PC-3 (cell line): ENCODE data around the gene OPRL1. TPM values are rescaled to one million over a fixed set of nuclear protein-coding genes. Genes with fewer than 3 reads are reported as not detected.

Experiments
- ATAC-seq: fragments of 200-7000 bp; cut with Tn5 transposase; 2 replicates; pipeline ENCODE4 v1.9.1; 2020; ENCODE audit warnings: mild to moderate bottlenecking, moderate library complexity
- BruUV-seq: library from RNA; stranded (reverse); fragments of 400-500 nt; replicated peaks from 2 replicates; lab custom pipeline; 2021; lab: Mats Ljungman, UMichigan
- CTCF ChIA-PET: fragments of 300-600 bp; sonication (Branson Sonifier 250); formaldehyde crosslinking; loops from one replicate; lab custom pipeline; 2022; ENCODE audit warnings: antibody characterized with exemption; lab: Charles Lee
- POLR2A ChIA-PET: fragments of 300-600 bp; sonication (Branson Sonifier 250); formaldehyde crosslinking; loops from one replicate; lab custom pipeline; 2022; ENCODE audit warnings: antibody characterized with exemption; ENCODE audit not compliant: unreplicated experiment; lab: Charles Lee
- DNase-seq: peaks from one replicate; pipeline ENCODE4 v3.0.0-alpha.2; 2015
- H2AFZ ChIP-seq: fragments of 300-600 bp; sonication (generic); 2 replicates; pipeline ENCODE4 v1.6.0; 2016; ENCODE audit warnings: antibody characterized with exemption, low read length
- H3F3A ChIP-seq: fragments of 300-600 bp; sonication (generic); one replicate; pipeline ENCODE4 v1.6.0; 2017; ENCODE audit warnings: antibody characterized with exemption, low read length, control low read depth, mild to moderate bottlenecking; ENCODE audit not compliant: unreplicated experiment
- H3K27ac ChIP-seq: fragments of 300-600 bp; sonication (generic); 2 replicates; pipeline ENCODE4 v1.5.1; 2016; ENCODE audit warnings: mild to moderate bottlenecking, low read length
- H3K27me3 ChIP-seq: fragments of 300-600 bp; sonication (generic); 2 replicates; pipeline ENCODE4 v1.6.1; 2016; ENCODE audit warnings: low read length, mixed read lengths
- H3K36me3 ChIP-seq: fragments of 300-600 bp; sonication (generic); 2 replicates; pipeline ENCODE4 v1.6.1; 2016; ENCODE audit warnings: low read depth, mixed run types, low read length, mixed read lengths
- H3K4me1 ChIP-seq: fragments of 300-600 bp; sonication (generic); 2 replicates; pipeline ENCODE4 v1.5.1; 2016; ENCODE audit warnings: low read length; ENCODE audit not compliant: insufficient read depth
- H3K4me2 ChIP-seq: fragments of 300-600 bp; sonication (generic); 2 replicates; pipeline ENCODE4 v1.6.0; 2016; ENCODE audit warnings: low read length
- H3K4me3 ChIP-seq: fragments of 300-600 bp; sonication (generic); 2 replicates; pipeline ENCODE4 v1.5.1; 2016; ENCODE audit warnings: mild to moderate bottlenecking, low read length, mixed read lengths
- H3K79me2 ChIP-seq: fragments of 300-600 bp; sonication (generic); 2 replicates; pipeline ENCODE4 v1.6.1; 2017; ENCODE audit warnings: low read length, mixed read lengths
- H3K9ac ChIP-seq: fragments of 300-600 bp; sonication (generic); 2 replicates; pipeline ENCODE4 v1.6.0; 2016; ENCODE audit warnings: mild to moderate bottlenecking, low read length
- H3K9me2 ChIP-seq: fragments of 300-600 bp; sonication (generic); replicated peaks from 2 replicates; pipeline ENCODE4 v1.6.1; 2016; ENCODE audit warnings: mixed run types, low read length, mixed read lengths
- H3K9me3 ChIP-seq: fragments of 300-600 bp; sonication (generic); 2 replicates; pipeline ENCODE4 v1.6.1; 2016; ENCODE audit warnings: low read length, mixed read lengths
- H4K20me1 ChIP-seq: fragments of 300-600 bp; sonication (generic); 2 replicates; pipeline ENCODE4 v1.6.1; 2016; ENCODE audit warnings: low read length, mixed read lengths
- EZH2 ChIP-seq: fragments of 300-600 bp; sonication (generic); IDR thresholded peaks from one replicate; pipeline ENCODE4 v1.6.1; 2017; ENCODE audit warnings: antibody characterized with exemption, mild to moderate bottlenecking, low read length; ENCODE audit not compliant: unreplicated experiment
- EZH2phosphoT487 ChIP-seq: fragments of 300-600 bp; sonication (generic); IDR thresholded peaks from 2 replicates; pipeline ENCODE4 v1.6.1; 2018; ENCODE audit warnings: mild to moderate bottlenecking, antibody characterized with exemption, low read length, borderline replicate concordance
- intact Hi-C: fragments of 100-400 bp; cut with micrococcal nuclease; formaldehyde crosslinking; loops from 2 replicates; pipeline ENCODE4 v1.9.0; 2023
- total RNA-seq: library from RNA; depleted of rRNA; stranded (reverse); fragments of >200 nt; gene quantifications from 2 replicates; pipeline ENCODE4 v1.2.3, GENCODE V29; 2014
- TF ChIP-seq, protein P1 (sequence below): fragments of 300-600 bp; sonication (generic); conservative IDR thresholded peaks from 2 replicates; pipeline ENCODE4 v1.5.1; 2017; ENCODE audit warnings: antibody characterized with exemption, low read depth, mild to moderate bottlenecking, low read length

The OPRL1 gene
- total RNA-seq, 1 experiment from 2014 or later: 5.6 TPM

DNA sequence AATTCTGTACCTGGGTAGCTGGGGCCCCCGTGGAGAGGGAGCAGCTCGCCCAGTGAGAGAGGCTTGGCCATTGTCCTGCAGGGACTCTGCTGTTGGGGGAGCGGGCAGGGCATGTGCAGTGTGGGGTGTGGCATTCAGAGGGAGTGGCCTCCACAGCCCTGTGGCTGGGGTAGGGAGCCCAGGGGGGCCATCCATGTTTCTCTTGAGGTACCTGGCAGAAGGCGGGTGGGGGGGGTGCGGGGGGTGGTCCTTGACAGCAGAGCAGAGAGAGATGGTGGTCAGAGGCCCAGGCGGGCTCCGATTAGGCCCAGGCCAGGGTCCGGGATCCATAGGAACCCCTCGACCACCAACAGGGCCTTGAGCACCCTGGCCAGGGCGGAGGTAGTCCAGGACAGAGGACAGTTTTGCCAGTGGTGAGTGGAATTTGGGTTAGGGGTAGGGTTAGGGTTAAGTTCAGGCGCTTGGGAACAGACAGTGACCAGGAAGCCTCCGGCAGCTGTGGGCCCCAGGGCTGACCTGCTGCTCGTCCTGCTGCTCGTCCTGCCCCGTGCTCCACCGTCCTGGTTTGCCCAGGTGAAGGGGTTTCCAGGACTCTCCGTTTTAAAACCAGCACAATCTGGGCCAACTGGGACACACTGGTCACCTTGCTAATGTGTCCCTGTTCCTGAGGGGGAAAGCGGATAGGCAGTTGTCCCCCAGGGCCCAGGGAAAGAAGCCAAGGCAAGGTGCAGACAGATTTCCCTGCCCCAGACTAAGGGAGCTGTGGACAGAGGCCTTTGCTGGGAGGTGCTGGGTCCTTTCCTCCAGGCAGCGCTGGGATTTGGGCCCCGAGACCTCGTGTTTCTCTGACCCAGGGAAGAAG, 59.5 kb downstream of the OPRL1 start:
- ChIA-PET CTCF (no interaction called here), POLR2A (no interaction called here)
- no TSS peak for BruUV-seq
- Histone ChIP-seq H3K9ac (no peak overlapping the region), H3K27ac (no peak overlapping the region), H3K79me2 (no peaks in the 10 kb centered on the region), H2AFZ (no peak overlapping the region), H3K4me1 (0 out of 2 replicates have a peak, but pooled peaks cover 9% of the 10 kb centered on the region), H3K27me3 (no peaks in the 10 kb centered on the region), H3F3A (no peaks in the 10 kb centered on the region), H4K20me1 (no peaks in the 10 kb centered on the region), H3K36me3 (no peaks in the 10 kb centered on the region), H3K9me3 (no peaks in the 10 kb centered on the region), H3K4me2 (no peak overlapping the region), H3K9me2 (no peaks in the 10 kb centered on the region), H3K4me3 (no peak overlapping the region)
- no peak for ATAC-seq
- no peak for DNase-seq
- TF ChIP-seq EZH2 (no peak), EZH2phosphoT487 (no peak)
- TF ChIP-seq, protein P1, sequence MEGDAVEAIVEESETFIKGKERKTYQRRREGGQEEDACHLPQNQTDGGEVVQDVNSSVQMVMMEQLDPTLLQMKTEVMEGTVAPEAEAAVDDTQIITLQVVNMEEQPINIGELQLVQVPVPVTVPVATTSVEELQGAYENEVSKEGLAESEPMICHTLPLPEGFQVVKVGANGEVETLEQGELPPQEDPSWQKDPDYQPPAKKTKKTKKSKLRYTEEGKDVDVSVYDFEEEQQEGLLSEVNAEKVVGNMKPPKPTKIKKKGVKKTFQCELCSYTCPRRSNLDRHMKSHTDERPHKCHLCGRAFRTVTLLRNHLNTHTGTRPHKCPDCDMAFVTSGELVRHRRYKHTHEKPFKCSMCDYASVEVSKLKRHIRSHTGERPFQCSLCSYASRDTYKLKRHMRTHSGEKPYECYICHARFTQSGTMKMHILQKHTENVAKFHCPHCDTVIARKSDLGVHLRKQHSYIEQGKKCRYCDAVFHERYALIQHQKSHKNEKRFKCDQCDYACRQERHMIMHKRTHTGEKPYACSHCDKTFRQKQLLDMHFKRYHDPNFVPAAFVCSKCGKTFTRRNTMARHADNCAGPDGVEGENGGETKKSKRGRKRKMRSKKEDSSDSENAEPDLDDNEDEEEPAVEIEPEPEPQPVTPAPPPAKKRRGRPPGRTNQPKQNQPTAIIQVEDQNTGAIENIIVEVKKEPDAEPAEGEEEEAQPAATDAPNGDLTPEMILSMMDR: no peak
- intact Hi-C loops: no loop called here

DNA sequence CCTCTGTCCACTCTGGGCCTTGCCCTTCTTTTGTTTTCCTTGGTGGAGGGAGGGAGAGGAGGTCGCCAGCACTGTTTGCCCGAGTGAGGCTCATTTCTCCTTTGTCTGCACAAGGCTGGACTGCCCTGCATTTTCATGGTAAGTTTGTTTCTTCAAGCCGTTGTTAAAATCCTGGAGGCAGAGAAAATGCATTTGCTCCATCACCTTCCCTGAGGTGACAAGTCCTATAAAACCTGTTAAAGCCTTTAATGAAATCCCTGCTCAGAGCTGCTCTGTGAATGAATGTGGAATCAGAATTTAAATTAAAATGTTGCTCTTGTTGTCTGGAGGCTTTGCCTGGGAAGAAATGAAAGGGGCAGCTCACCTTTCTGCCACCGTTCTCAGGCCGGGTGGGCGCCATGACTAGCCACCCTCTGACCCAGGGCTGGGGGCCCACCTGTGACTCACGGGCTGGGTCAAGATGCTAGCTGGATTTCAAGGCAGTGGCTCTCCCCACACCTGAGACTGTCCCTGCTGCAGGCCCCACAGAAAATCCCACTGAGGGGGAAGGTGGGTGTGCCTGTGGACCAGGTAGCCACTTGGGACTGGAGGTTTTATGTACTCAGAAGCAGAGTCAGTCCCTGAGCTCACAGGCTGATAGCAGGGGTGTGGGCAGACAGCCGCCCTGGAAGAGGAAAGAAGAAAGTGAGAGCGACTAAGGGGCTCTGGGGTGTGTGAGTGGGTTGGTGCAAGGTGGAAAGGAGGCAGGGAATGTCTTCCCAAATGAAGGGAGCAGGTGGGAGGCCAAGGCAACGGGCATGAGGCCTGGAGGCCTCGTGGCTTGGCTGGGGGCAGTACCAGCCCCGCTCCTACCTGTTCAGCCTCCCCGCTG, 60.4 kb downstream of the OPRL1 start:
- H3K9me2 ChIP-seq: no peaks in the 10 kb centered on the region
- TF ChIP-seq EZH2phosphoT487: no peak
- no peak for TF ChIP-seq EZH2
- TF ChIP-seq, protein P1: no peak
- DNase-seq (no peak), ATAC-seq (no peak)
- intact Hi-C loops: no loop called here
- H3K4me3 ChIP-seq: no peak overlapping the region
- POLR2A ChIA-PET: interaction anchor here (0.6 kb wide), 1 partner anchor 53 kb away, joined by 3 read pairs; no protein-coding TSS in a partner anchor
- H3K36me3 ChIP-seq: no peaks in the 10 kb centered on the region
- no peaks in the 10 kb centered on the region for H4K20me1 ChIP-seq
- H3F3A ChIP-seq: no peaks in the 10 kb centered on the region
- H2AFZ ChIP-seq: no peak overlapping the region
- CTCF ChIA-PET: no interaction called here
- no peak overlapping the region for H3K4me2 ChIP-seq
- H3K9me3 ChIP-seq: 0 out of 2 replicates have a peak, but pooled peaks cover 7% of the 10 kb centered on the region
- BruUV-seq: no TSS peak
- H3K4me1 ChIP-seq: 0 out of 2 replicates have a peak, but pooled peaks cover 9% of the 10 kb centered on the region
- H3K27ac ChIP-seq: no peak overlapping the region
- no peak overlapping the region for H3K9ac ChIP-seq
- H3K27me3 ChIP-seq: no peaks in the 10 kb centered on the region
- H3K79me2 ChIP-seq: no peaks in the 10 kb centered on the region
